GM23248 (cell line): ENCODE results near the gene NHLRC2. TPM values are rescaled to one million over a fixed set of nuclear protein-coding genes. Genes with fewer than 3 reads are reported as not detected.
A peak's percentile ranks its signal among the peaks of the same experiment; 100 is the strongest.

ENCODE experiments used
- DNase-seq: peaks from one replicate; pipeline ENCODE4 v3.0.0-alpha.2; 2015
- H2AFZ ChIP-seq: fragments of 200-600 bp; sonication (generic); 2 replicates; pipeline ENCODE4 v1.6.1; 2016; ENCODE audit warnings: antibody characterized with exemption
- H3F3A ChIP-seq: fragments of 200-600 bp; sonication (generic); 2 replicates; pipeline ENCODE4 v1.6.1; 2016; ENCODE audit warnings: mild to moderate bottlenecking, antibody characterized with exemption, mixed run types; ENCODE audit not compliant: insufficient read depth
- H3K27ac ChIP-seq: fragments of 200-600 bp; sonication (generic); 2 replicates; pipeline ENCODE4 v1.5.1; 2016; ENCODE audit warnings: mild to moderate bottlenecking
- H3K27me3 ChIP-seq: fragments of 200-600 bp; sonication (generic); replicated peaks from 2 replicates; pipeline ENCODE4 v1.6.1; 2016; ENCODE audit warnings: mild to moderate bottlenecking; ENCODE audit not compliant: insufficient read depth
- H3K36me3 ChIP-seq: fragments of 200-600 bp; sonication (generic); 2 replicates; pipeline ENCODE4 v1.6.1; 2016; ENCODE audit warnings: low read depth, mild to moderate bottlenecking
- H3K4me1 ChIP-seq: fragments of 200-600 bp; sonication (generic); 2 replicates; pipeline ENCODE4 v1.6.1; 2016; ENCODE audit warnings: mild to moderate bottlenecking; ENCODE audit not compliant: insufficient read depth
- H3K4me2 ChIP-seq: fragments of 200-600 bp; sonication (generic); one replicate; pipeline ENCODE4 v1.6.1; 2016; ENCODE audit warnings: mild to moderate bottlenecking; ENCODE audit not compliant: unreplicated experiment
- H3K4me3 ChIP-seq: fragments of 200-600 bp; sonication (generic); 2 replicates; pipeline ENCODE4 v1.5.1; 2016; ENCODE audit warnings: mild to moderate bottlenecking
- H3K79me2 ChIP-seq: fragments of 200-600 bp; sonication (generic); 2 replicates; pipeline ENCODE4 v1.6.1; 2016; ENCODE audit warnings: mild to moderate bottlenecking; ENCODE audit not compliant: insufficient read depth
- H3K9ac ChIP-seq: fragments of 200-600 bp; sonication (generic); 2 replicates; pipeline ENCODE4 v1.6.1; 2016; ENCODE audit warnings: mild to moderate bottlenecking
- H3K9me2 ChIP-seq: fragments of 200-600 bp; sonication (generic); 2 replicates; pipeline ENCODE4 v1.6.1; 2016; ENCODE audit warnings: mixed run types, mild to moderate bottlenecking, moderate library complexity; ENCODE audit not compliant: insufficient read depth
- H3K9me3 ChIP-seq: fragments of 200-600 bp; sonication (generic); one replicate; pipeline ENCODE4 v1.6.1; 2017; ENCODE audit warnings: low read depth
- H4K20me1 ChIP-seq: fragments of 200-600 bp; sonication (generic); 2 replicates; pipeline ENCODE4 v1.6.0; 2016; ENCODE audit not compliant: insufficient read depth
- EZH2 ChIP-seq: fragments of 200-600 bp; sonication (generic); IDR thresholded peaks from 2 replicates; pipeline ENCODE4 v1.6.1; 2018; ENCODE audit warnings: antibody characterized with exemption, mild to moderate bottlenecking; ENCODE audit not compliant: insufficient read depth, poor library complexity, severe bottlenecking
- EZH2phosphoT487 ChIP-seq: fragments of 200-600 bp; sonication (generic); IDR thresholded peaks from 2 replicates; pipeline ENCODE4 v1.6.1; 2018; ENCODE audit warnings: antibody characterized with exemption, moderate library complexity, mild to moderate bottlenecking, low read depth; ENCODE audit not compliant: insufficient read depth
- WGBS, 2 experiments: methylation state at CpG; one replicate each; pipeline ENCODE4 v1.1.6; 2015 to 2017; ENCODE audit warnings: low lambda C conversion rate in 2 of 2, low coverage in 1 of 2; ENCODE audit errors: missing lambda C conversion rate in 2 of 2; 5-methylcytosine and 5-hydroxymethylcytosine counted together
- in situ Hi-C: fragments of 300-500 bp; cut with MboI; formaldehyde crosslinking; loops from 2 replicates; pipeline ENCODE4 v1.15.0; 2020
- polyA plus RNA-seq: library from polyadenylated mRNA; unstranded; fragments of >200 nt; fragmentation: Nextera tagmentation; extraction: Ambion mirVana; gene quantifications from 2 replicates; pipeline ENCODE4 v1.2.1, GENCODE V29; 2016
- total RNA-seq: library from RNA; depleted of rRNA; stranded (reverse); fragments of >200 nt; shearing (Covaris generic); gene quantifications from 2 replicates; pipeline ENCODE4 v1.2.3, GENCODE V29; 2014

NHLRC2 gene
- total and polyA plus RNA-seq, 2 experiments from 2014 or later, result 10.1 to 10.2 TPM

DNA sequence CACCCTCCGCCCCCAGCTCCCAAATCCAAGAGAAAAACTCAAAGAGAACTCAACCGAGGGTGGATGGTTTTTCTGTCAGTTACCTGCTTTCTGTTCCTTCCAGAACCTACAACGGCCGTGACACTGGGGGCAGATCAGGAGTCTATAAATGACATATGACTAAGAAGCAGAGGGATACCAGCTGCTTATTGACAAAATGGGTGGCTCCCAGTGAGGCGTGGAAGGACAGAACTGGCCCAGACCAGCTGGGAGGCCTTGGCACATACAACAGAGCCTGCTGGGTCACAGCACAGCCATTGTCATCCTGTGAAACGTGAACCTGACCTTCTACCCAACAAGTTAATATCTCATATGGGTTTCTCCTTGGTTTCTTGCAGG is 104.9 kb downstream of the NHLRC2 start:
- Histone ChIP-seq H3K9ac (no peak overlapping the region), H3K9me2 (no peaks in the 10 kb centered on the region), H3F3A (peaks cover 5% of the 10 kb centered on the region; the same call in 1 of the 2 replicates), H3K79me2 (no peaks in the 10 kb centered on the region), H3K36me3 (no peaks in the 10 kb centered on the region), H3K4me1 (peaks cover 12% of the 10 kb centered on the region), H2AFZ (no peak overlapping the region), H3K9me3 (no peaks in the 10 kb centered on the region), H4K20me1 (no peaks in the 10 kb centered on the region), H3K4me2 (no peak overlapping the region), H3K27ac (peak overlapping the region; percentile 46; the same call in 1 of the 2 replicates), H3K27me3 (no peaks in the 10 kb centered on the region; the same call in 1 of the 2 replicates), H3K4me3 (no peak overlapping the region)
- in situ Hi-C loops, result no loop called here
- TF ChIP-seq EZH2 (no peak), EZH2phosphoT487 (no peak)
- 23 to 31% methylated on average over 6 of the region's 6 CpGs for WGBS, 2 experiments
- DNase-seq, result peak; percentile 33

DNA sequence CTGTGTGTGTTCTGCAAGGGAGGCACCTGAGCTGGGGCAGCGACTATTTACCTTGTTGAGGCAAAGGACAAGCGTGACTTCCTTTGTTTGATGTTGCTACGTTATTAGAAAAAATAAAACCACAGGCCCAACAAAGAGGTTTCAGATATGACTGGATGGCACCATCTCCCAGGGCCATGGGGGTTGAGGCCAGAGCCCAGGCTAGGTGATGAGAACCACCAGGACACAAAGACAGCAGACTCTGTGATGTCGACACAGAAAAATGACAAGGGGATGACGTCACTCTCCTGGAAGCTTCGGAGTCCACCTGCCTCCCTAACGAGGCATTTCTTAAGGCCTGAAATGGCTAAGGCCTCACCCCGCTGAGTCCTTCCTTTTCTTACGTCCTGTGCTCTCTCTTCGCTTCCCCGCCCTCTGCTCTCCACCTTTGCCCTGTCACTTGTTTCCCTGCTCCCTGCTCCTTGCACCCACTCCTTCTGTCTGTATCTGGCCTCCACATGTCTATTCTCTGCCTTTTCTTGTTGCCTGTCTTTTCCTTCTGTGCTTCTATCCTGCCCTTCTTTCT is 106.2 kb downstream of the NHLRC2 start:
- no peaks in the 10 kb centered on the region for H3K9me2 ChIP-seq
- no peaks in the 10 kb centered on the region for H3K36me3 ChIP-seq
- H3K9me3 ChIP-seq, result no peaks in the 10 kb centered on the region
- H4K20me1 ChIP-seq, result no peaks in the 10 kb centered on the region
- H3K27me3 ChIP-seq, result no peaks in the 10 kb centered on the region; the same call in 1 of the 2 replicates
- H3K4me3 ChIP-seq, result no peak overlapping the region
- 63 to 65% methylated on average over 11 of the region's 11 CpGs for WGBS, 2 experiments
- H3K4me1 ChIP-seq, result peaks cover 12% of the 10 kb centered on the region
- no peak overlapping the region for H3K4me2 ChIP-seq
- in situ Hi-C loops, result no loop called here
- no peak overlapping the region for H3K27ac ChIP-seq
- peak; percentile 20 for DNase-seq
- H2AFZ ChIP-seq, result no peak overlapping the region
- peaks cover 5% of the 10 kb centered on the region; the same call in 1 of the 2 replicates for H3F3A ChIP-seq
- no peak for TF ChIP-seq EZH2phosphoT487
- no peak for TF ChIP-seq EZH2
- no peak overlapping the region for H3K9ac ChIP-seq
- H3K79me2 ChIP-seq, result no peaks in the 10 kb centered on the region

DNA sequence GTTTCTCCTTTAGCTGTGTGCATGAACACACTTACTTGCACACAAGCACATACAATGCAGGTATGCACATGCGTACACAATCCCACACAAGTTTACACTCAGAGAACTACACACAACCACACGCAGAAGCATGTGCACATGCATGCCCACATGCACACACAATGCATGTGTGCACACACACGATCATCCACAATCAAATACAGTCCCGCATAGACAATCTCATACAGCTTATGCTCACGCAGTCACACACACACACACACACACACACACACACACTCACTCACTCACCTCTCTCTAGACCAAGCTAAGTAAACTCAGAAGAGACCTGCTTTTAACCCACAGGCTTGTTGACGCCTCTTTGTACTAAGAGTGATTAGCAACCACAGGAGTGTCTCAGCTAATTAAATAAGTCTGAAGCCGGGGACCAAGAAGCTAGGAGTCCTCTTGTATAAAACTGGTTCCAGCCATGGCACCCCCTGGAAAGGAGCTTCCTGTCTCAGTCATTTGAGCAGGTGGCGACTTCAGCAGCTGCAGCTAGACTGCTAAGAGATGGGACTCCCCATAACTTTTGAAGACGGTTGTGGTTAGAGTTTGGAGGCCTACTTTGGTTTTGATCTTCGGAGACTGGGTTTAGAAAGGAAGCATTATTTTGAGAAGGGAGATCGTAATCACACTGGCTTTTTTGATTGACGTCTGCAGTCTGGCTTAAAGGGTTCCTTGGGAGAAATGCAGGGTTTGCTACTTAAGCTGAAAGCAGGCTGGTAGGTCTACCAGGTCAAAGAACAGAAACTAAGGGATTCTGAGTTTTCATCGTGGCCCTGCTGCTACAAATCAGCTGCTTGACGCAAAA is 106.9 kb downstream of the NHLRC2 start:
- no peak overlapping the region for H2AFZ ChIP-seq
- WGBS, 2 experiments, result 86 to 89% methylated on average over 14 of the region's 14 CpGs
- no peak for TF ChIP-seq EZH2
- H3K9me2 ChIP-seq, result no peaks in the 10 kb centered on the region
- no peak overlapping the region for H3K4me3 ChIP-seq
- H3K27me3 ChIP-seq, result peaks cover 3% of the 10 kb centered on the region
- H3K9me3 ChIP-seq, result no peaks in the 10 kb centered on the region
- peaks cover 12% of the 10 kb centered on the region for H3K4me1 ChIP-seq
- H3K36me3 ChIP-seq, result no peaks in the 10 kb centered on the region
- H3K4me2 ChIP-seq, result no peak overlapping the region
- in situ Hi-C loops, result no loop called here
- DNase-seq, result no peak
- no peak overlapping the region for H3K9ac ChIP-seq
- H3K27ac ChIP-seq, result no peak overlapping the region
- no peaks in the 10 kb centered on the region for H4K20me1 ChIP-seq
- no peaks in the 10 kb centered on the region for H3K79me2 ChIP-seq
- H3F3A ChIP-seq, result peaks cover 5% of the 10 kb centered on the region; the same call in 1 of the 2 replicates

DNA sequence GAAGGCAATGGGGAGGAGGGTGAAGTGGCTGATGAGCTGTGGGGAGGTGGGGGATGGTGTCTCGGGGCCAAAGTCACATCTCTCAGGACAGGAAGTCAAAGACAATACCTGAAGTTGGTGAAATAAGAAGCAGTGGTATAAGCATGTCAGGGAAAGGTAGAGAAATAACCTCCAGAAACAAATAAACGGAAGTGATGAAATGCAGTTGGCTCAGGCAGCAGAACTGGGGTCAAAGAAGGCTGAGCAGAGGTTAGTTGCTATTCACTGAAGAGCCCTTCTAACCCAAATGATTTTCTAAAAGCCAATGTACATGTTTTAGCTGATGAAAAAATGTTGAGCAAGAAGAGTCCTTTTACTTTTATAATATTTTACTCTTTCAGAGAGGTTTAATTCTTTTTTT is 110.6 kb downstream of the NHLRC2 start:
- Histone ChIP-seq H3K9me3 (no peaks in the 10 kb centered on the region), H3K36me3 (no peaks in the 10 kb centered on the region), H3F3A (no peaks in the 10 kb centered on the region), H3K27ac (no peak overlapping the region), H3K27me3 (peaks cover 12% of the 10 kb centered on the region), H3K79me2 (no peaks in the 10 kb centered on the region), H3K9me2 (no peaks in the 10 kb centered on the region), H3K4me3 (no peak overlapping the region), H3K9ac (no peak overlapping the region), H3K4me1 (no peaks in the 10 kb centered on the region), H3K4me2 (no peak overlapping the region), H2AFZ (no peak overlapping the region), H4K20me1 (no peaks in the 10 kb centered on the region)
- TF ChIP-seq EZH2phosphoT487, result no peak
- no peak for TF ChIP-seq EZH2
- in situ Hi-C loops, result no loop called here
- no peak for DNase-seq
- 16 to 28% methylated on average over 2 of the region's 2 CpGs for WGBS, 2 experiments
